Head of caudate nucleus (tissue), 42 donors: ENCODE measurements around the gene TMEM174.
"Not testable (repeated sequence)": the region's sequence is repeated elsewhere in the genome, so short reads cannot be mapped to it uniquely, and the experiment has no call there.

Experiments
- DNase-seq, 42 donors: peaks; one replicate each; pipeline versions ENCODE4 v3.0.0 to v3.0.0-alpha.2; 2020 to 2021; ENCODE audit warnings: mixed read lengths in 7 of 42
- intact Hi-C: fragments of 100-400 bp; cut with DNase I; formaldehyde crosslinking; loops from one replicate; pipeline ENCODE4 v1.15.0; 2022

Gene TMEM174

GRCh38 chr5:73214996-73215395 is 42.0 kb downstream of the TMEM174 start:
- intact Hi-C loops = loop anchor here (5.0 kb wide), 1 partner anchor 237 kb away; no protein-coding TSS in a partner anchor
- DNase-seq = no peak

- no peak for DNase-seq
- intact Hi-C loops = loop anchor here (5.0 kb wide), 1 partner anchor 237 kb away; no protein-coding TSS in a partner anchor
These were observed 42.5 kb downstream of the TMEM174 start for GRCh38 chr5:73215531-73215890.

DNA sequence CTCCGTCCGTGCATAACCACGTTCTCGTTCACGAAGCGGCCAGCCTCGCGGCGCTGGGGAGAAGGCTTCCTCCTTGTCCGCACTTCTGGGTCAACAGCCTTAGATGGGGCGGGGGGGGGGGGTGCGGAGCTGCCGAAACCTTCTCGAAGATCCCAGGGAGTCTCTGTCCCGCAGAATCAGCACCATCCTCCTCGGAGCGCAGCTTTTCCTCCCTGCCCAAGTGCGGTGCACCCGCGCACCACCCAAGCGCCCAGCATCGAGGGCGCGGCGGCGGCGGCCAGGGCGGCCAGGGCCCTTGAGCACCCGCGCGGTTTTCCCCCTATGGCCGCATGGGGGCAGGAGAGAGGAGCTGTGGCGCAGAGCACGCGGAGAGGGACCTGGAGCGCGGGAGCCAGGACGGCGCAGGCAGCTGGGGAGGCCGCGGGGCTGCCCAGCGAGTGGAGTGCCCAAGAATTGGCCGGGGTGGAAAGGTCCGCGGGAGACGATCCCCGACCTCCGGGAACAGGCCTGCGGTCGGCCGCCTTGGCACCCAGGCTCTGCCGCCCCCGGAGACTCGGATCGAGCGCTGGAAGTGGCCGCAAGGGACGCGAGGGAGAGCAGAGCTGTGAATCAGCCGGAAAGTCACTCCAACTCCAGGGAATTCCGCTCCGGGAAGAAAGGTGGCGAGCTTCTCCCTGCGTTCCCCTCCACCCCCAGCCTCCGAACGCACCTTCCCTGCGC is 43.1 kb downstream of the TMEM174 start:
- intact Hi-C loops = loop anchor here (5.0 kb wide), 1 partner anchor 236 kb away; no protein-coding TSS in a partner anchor
- peak in 41 of 42 donors; percentile 25 to 86 (median 67) for DNase-seq

DNA sequence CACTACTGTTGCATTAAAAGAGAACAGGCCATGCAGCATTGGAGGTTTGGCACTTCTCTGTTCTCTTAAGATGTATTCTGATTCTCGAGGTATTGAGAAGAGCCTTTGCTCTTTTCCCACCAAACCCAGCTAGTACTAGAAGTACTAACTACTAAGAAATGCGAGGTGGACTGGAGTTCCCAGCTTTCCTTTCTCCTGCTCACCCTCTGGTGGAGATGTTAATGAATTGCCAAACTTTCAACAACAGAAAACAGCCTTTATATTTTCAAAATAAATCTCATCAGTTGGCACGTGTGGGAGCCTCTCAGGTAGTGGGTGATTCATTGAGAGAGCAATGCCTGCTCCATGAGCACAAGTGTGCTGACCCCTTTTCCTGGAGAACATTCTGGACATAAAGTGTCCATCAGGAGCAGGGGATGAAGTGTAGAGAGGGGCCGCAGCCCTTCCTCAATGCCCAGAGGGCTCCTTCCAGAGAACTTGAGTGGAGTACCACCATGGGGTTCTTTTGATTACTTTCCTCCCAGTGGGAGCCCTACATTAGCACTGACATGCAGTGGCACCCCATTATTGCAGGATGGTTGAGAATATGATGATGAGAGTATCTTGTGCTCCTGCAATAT is 45.7 kb downstream of the TMEM174 start:
- intact Hi-C loops = loop anchor here (5.0 kb wide), 1 partner anchor 234 kb away; no protein-coding TSS in a partner anchor
- no peak for DNase-seq

DNA sequence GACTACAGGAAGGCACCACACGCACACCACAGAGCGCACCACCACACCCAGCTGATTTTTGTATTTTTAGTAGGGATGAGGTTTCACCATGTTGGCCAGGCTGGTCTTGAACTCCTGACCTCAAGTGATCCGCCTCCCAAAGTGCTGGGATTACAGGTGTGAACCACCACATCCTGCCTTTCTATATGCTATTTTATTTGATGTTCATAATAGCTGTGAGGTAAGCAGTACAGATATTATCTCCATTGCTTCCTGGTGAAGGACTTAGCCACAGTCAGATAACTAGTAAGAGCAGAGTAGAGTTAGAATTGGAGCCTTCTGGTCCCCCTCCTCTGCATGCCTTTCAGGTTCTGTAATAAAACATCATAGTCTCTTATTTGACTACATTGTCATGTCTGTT is 46.3 kb downstream of the TMEM174 start:
- intact Hi-C loops = loop anchor here (5.0 kb wide), 1 partner anchor 233 kb away; no protein-coding TSS in a partner anchor
- not testable (repeated sequence) for DNase-seq

DNA sequence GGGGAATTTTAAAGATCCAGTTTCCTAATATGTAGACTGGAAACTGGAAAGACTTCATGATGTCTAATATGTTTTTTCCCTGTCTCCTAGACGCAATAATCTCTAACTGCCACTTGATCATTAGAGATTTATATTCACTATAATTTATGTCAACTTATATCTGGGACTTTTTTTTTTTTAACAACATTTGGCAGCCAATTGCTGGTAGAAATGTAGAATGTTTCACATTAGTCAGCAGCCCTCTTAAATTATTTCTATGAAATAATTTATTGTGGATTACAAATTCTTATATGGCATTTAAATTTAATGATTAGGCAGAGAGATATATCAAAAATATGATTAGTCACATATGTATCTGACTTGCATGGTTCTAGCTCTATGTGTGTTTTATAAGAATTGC is 48.2 kb downstream of the TMEM174 start:
- no peak for DNase-seq
- intact Hi-C loops = no loop called here

DNA sequence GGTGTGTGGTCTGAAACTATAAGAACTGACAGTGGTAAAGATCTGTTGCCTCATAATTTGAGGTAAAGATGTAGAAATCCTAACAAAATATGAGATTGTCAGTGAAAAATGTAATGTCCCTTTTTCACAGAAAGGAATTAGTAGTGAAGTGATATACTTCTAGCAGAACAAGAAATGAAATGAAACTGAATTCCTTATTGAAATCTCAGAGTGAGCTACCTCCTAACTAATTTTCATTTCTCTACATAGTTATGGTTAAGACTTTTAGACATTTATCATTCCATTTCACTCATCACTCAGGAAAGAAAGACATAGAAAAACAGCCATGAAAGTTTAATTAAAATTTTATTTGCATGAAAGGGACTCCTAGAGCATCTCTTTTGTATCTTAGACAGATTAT is 48.7 kb downstream of the TMEM174 start:
- intact Hi-C loops = no loop called here

DNA sequence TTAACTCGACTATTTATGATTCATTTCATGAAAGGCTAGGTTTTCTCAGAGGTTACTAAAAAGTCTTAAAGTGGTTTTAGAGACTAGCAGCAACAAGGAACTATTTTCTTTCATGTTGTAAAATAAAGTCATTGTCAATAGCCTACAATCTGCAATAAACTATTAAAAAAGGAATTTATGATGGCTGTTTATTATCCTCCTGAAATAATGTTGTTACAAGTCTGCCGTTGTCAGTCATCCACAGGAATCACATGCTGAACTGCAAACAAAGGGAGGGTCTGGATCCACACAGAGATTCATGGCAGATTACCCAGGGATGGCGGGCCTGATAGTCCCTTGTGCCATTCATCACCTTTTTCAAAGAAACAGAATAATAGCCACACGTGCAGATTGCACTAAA is 49.2 kb downstream of the TMEM174 start:
- no peak for DNase-seq
- intact Hi-C loops = no loop called here

More for the DNA sequence above, 48.7 kb downstream of the TMEM174 start:
- DNase-seq = no peak
